ENCODE data around the gene TMEM200B. TPM values are rescaled to one million over a fixed set of nuclear protein-coding genes. Genes with fewer than 3 reads are reported as not detected.

Gene TMEM200B
- total and polyA plus RNA-seq, 10 of the 15 experiments (the other 5 are each of a cell fraction or from before 2014, with no cell fraction given) = 0.03 to 1.4 (median 0.08) TPM; not detected in 3

DNA sequence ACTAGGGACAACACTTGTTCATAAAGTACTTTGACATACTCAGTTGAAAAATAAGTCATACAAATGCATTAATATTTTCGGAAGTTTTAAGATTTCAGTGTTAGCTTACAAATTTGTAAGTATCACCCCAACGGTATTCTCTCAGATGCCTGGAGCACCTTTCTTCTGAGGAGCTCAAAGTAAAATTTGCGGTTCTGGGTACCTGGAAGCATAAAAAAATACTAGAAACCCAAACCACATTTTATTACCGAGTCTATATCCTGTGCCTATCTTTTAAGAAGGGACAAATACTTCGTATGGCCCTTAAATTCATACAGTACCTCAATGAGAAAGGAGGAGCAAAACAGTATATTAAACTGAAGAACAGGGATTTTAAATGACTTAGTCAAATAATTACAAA is 47.8 kb upstream of the TMEM200B start:
- FAIRE-seq = no peak
- Histone ChIP-seq H3K27me3 (replicated peaks in 1 of 2; ENCODE audit: control insufficient read depth in 2 of 2, insufficient read depth in 2 of 2, low read length in 1 of 2) (no peaks in the 10 kb centered on the region), H3K4me1 (ENCODE audit: control insufficient read depth, insufficient read depth, low read length) (peaks cover 5% of the 10 kb centered on the region; the same call in 1 of the 2 replicates), H3K4me3 (peak overlapping the region; percentile 20; the same call in 1 of the 2 replicates), H3K9me3 (replicated peaks; ENCODE audit: control insufficient read depth, insufficient read depth, low read length) (no peaks in the 10 kb centered on the region; the same call in 1 of the 3 replicates), H3K9ac (ENCODE audit: control insufficient read depth, insufficient read depth, low read length) (no peak overlapping the region), H3K36me3 (ENCODE audit: control insufficient read depth in 2 of 2, insufficient read depth in 2 of 2, low read length in 1 of 2) (peaks cover 3 to 29% of the 10 kb centered on the region in 2 experiments), H4K20me1 (ENCODE audit: control insufficient read depth, insufficient read depth) (peaks cover 4% of the 10 kb centered on the region; the same call in 1 of the 2 replicates), H3K4me2 (ENCODE audit: control insufficient read depth, insufficient read depth) (peak overlapping the region; percentile 35), H3K27ac (ENCODE audit: control insufficient read depth, insufficient read depth) (no peak overlapping the region), H2AFZ (ENCODE audit: control insufficient read depth, low read depth, low read length) (no peak overlapping the region), H3K79me2 (ENCODE audit: control insufficient read depth, insufficient read depth, low read length) (peaks cover 85% of the 10 kb centered on the region)
- in situ Hi-C loops (cut with MboI) = no loop called here
- no peak for DNase-seq (ENCODE audit: low read depth, low spot score)
- intact Hi-C loops (cut with micrococcal nuclease; ENCODE audit: unreplicated experiment) = no loop called here
- no peak for TF ChIP-seq CHD4 (IDR thresholded peaks at IDR 0.05)
- no peak for TF ChIP-seq RAD21 (IDR thresholded peaks at IDR 0.05; ENCODE audit: insufficient read depth, low read depth, low read length)
- no peak for TF ChIP-seq MYB (IDR thresholded peaks at IDR 0.05; ENCODE audit: borderline replicate concordance, low read depth, low read length)
- no peak for TF ChIP-seq KAT2A (conservative IDR thresholded peaks at IDR 0.05; ENCODE audit: control insufficient read depth, low read depth, low read length)
- TF ChIP-seq LARP7 (IDR thresholded peaks at IDR 0.05) = no peak
- no peak for TF ChIP-seq ZNF217 (IDR thresholded peaks at IDR 0.05)
- TF ChIP-seq, protein P1, sequence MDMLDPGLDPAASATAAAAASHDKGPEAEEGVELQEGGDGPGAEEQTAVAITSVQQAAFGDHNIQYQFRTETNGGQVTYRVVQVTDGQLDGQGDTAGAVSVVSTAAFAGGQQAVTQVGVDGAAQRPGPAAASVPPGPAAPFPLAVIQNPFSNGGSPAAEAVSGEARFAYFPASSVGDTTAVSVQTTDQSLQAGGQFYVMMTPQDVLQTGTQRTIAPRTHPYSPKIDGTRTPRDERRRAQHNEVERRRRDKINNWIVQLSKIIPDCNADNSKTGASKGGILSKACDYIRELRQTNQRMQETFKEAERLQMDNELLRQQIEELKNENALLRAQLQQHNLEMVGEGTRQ (IDR thresholded peaks at IDR 0.05; ENCODE audit: borderline replicate concordance, low read depth, low read length) = no peak
- TF ChIP-seq HDGF (IDR thresholded peaks at IDR 0.05) = no peak
- TF ChIP-seq TAF1 (IDR thresholded peaks at IDR 0.05; ENCODE audit: borderline replicate concordance, low read depth, low read length) = no peak
- TF ChIP-seq, protein P2, sequence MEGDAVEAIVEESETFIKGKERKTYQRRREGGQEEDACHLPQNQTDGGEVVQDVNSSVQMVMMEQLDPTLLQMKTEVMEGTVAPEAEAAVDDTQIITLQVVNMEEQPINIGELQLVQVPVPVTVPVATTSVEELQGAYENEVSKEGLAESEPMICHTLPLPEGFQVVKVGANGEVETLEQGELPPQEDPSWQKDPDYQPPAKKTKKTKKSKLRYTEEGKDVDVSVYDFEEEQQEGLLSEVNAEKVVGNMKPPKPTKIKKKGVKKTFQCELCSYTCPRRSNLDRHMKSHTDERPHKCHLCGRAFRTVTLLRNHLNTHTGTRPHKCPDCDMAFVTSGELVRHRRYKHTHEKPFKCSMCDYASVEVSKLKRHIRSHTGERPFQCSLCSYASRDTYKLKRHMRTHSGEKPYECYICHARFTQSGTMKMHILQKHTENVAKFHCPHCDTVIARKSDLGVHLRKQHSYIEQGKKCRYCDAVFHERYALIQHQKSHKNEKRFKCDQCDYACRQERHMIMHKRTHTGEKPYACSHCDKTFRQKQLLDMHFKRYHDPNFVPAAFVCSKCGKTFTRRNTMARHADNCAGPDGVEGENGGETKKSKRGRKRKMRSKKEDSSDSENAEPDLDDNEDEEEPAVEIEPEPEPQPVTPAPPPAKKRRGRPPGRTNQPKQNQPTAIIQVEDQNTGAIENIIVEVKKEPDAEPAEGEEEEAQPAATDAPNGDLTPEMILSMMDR (IDR thresholded peaks at IDR 0.05 in 2 of 3, conservative IDR thresholded peaks at IDR 0.05 in 1 of 3; ENCODE audit: control insufficient read depth in 2 of 3, extremely low read depth in 1 of 3, insufficient read depth in 1 of 3, low read depth in 3 of 3, low read length in 3 of 3) = no peak
- TF ChIP-seq STAT3 (IDR thresholded peaks at IDR 0.05; ENCODE audit: low read depth, low read length) = no peak
- no peak; the same call in 2 of the 3 replicates for ATAC-seq
- 40% methylated on average over 5 of the region's 5 CpGs for WGBS (ENCODE audit: insufficient coverage, insufficient replicate concordance, low lambda C conversion rate, missing lambda C conversion rate)
- ChIA-PET POLR2A (interaction anchor here (0.6 to 4.7 kb wide), 2 partner anchors 9 to 31 kb away, joined by 3 to 50 read pairs; partner anchors contain the start of gene SRSF4), SMC1A (ENCODE audit: uncharacterized antibody, unreplicated experiment) (interaction anchor here (1.3 to 3.7 kb wide), 4 partner anchors 10 to 31 kb away, joined by 4 to 27 read pairs (median 8); partner anchors contain the start of gene SRSF4), CTCF (interaction anchor here (0.7 to 2.5 kb wide), 6 partner anchors 9 to 69 kb away, joined by 3 to 17 read pairs (median 4); partner anchors contain the start of genes MECR and SRSF4), RAD21 (ENCODE audit: unreplicated experiment) (interaction anchor here (1.5 to 3.0 kb wide), 2 partner anchors 10 to 31 kb away, joined by 5 to 22 read pairs; partner anchors contain the start of gene SRSF4)
- TSS peak; percentile 5 for BruUV-seq (replicated peaks)
